Hypothalamus (tissue), 51 donors: ENCODE results near the gene FOXF1.

Experiments used
- DNase-seq, 51 donors: peaks; one replicate each; lab custom pipeline; 2025; lab: John Stamatoyannopoulos, UW

The FOXF1 gene

GRCh38 chr16:86531641-86532525, 21.6 kb downstream of the FOXF1 start:
- DNase-seq = no peak

- DNase-seq = no peak
These were observed 22.1 kb downstream of the FOXF1 start for GRCh38 chr16:86532526-86532815.

- DNase-seq = no peak
These were observed 22.7 kb downstream of the FOXF1 start for GRCh38 chr16:86533076-86533475.

GRCh38 chr16:86533767-86534351, 23.5 kb downstream of the FOXF1 start:
- DNase-seq = peak in 13 of 51 donors; percentile 8 to 59 (median 36)

- peak in 37 of 51 donors; percentile 15 to 76 (median 54) for DNase-seq
These were observed 24.7 kb downstream of the FOXF1 start for GRCh38 chr16:86534779-86535615.

- no peak for DNase-seq
These were observed 26.3 kb downstream of the FOXF1 start for GRCh38 chr16:86536621-86537020.

GRCh38 chr16:86537486-86537885, 27.2 kb downstream of the FOXF1 start:
- DNase-seq = peak in 4 of 51 donors; percentile 8 to 20 (median 15)

- DNase-seq = no peak
These were observed 28.0 kb downstream of the FOXF1 start for GRCh38 chr16:86538196-86538780.

GRCh38 chr16:86540894-86541293, 30.6 kb downstream of the FOXF1 start:
- no peak for DNase-seq

- no peak for DNase-seq
These were observed 31.2 kb downstream of the FOXF1 start for GRCh38 chr16:86541560-86541959.

GRCh38 chr16:86542756-86543750, 32.7 kb downstream of the FOXF1 start:
- DNase-seq = no peak

GRCh38 chr16:86545481-86545880, 35.2 kb downstream of the FOXF1 start:
- no peak for DNase-seq

GRCh38 chr16:86545954-86546637, 35.8 kb downstream of the FOXF1 start:
- no peak for DNase-seq

GRCh38 chr16:86546638-86547013, 36.3 kb downstream of the FOXF1 start:
- DNase-seq = no peak

- no peak for DNase-seq
These were observed 37.0 kb downstream of the FOXF1 start for GRCh38 chr16:86547286-86547685.

GRCh38 chr16:86549076-86549892, 39.0 kb downstream of the FOXF1 start:
- DNase-seq = no peak

GRCh38 chr16:86549893-86550190, 39.5 kb downstream of the FOXF1 start:
- no peak for DNase-seq

- no peak for DNase-seq
These were observed 40.0 kb downstream of the FOXF1 start for GRCh38 chr16:86550281-86550680.

GRCh38 chr16:86553356-86553755, 43.0 kb downstream of the FOXF1 start:
- no peak for DNase-seq
